ENCODE measurements around the gene RBM38. TPM values are rescaled to one million over a fixed set of nuclear protein-coding genes. Genes with fewer than 3 reads are reported as not detected.

RBM38 gene
- total and polyA plus RNA-seq, 10 of the 15 experiments (the other 5 are each of a cell fraction or from before 2014, with no cell fraction given): 0.32 to 118 (median 25.2) TPM

GRCh38 chr20:57458400-57459160 is 67.4 kb downstream of the RBM38 start (continued):
- no peak for TF ChIP-seq CHD1 (IDR thresholded peaks at IDR 0.05; ENCODE audit: low read depth, low read length)
- TF ChIP-seq RAD51 (IDR thresholded peaks at IDR 0.05): peak; percentile 83; the same call in 1 of the 2 replicates
- TF ChIP-seq IKZF2 (IDR thresholded peaks at IDR 0.05): no peak
- peak; percentile 74; the same call in 1 of the 2 replicates for TF ChIP-seq SPI1 (IDR thresholded peaks at IDR 0.05; ENCODE audit: borderline replicate concordance, insufficient read depth, low read depth, low read length)
- TF ChIP-seq CTCF (IDR thresholded peaks at IDR 0.05 in 2 of 3, conservative IDR thresholded peaks at IDR 0.05 in 1 of 3; ENCODE audit: control insufficient read depth in 2 of 3, extremely low read depth in 1 of 3, insufficient read depth in 1 of 3, low read depth in 3 of 3, low read length in 3 of 3): no peak
- no peak for TF ChIP-seq EP300 (IDR thresholded peaks at IDR 0.05; ENCODE audit: borderline replicate concordance in 1 of 2, control insufficient read depth in 1 of 2, low read depth in 2 of 2, low read length in 2 of 2)
- no peak for TF ChIP-seq IKZF1 (conservative IDR thresholded peaks at IDR 0.05)
- TF ChIP-seq HSF1 (IDR thresholded peaks at IDR 0.05; ENCODE audit: low read depth, low read length): no peak
- TF ChIP-seq ZSCAN29 (IDR thresholded peaks at IDR 0.05): no peak
- TF ChIP-seq BHLHE40 (IDR thresholded peaks at IDR 0.05; ENCODE audit: borderline replicate concordance in 1 of 2, low read depth in 2 of 2, low read length in 1 of 2): peak in 1 of 2 experiments; percentile 33; a peak in 1 of 4 replicates

Other genes starting within 250 kb of the RBM38 start
- gene BMP7, start 124.8 kb upstream of the RBM38 start, total RNA-seq (2014; rRNA removed): not detected in 2 replicates
- not detected in 2 replicates for gene BMP7, start 124.8 kb upstream of the RBM38 start, total RNA-seq (2014; rRNA removed; fragmentation: Illumina TruSeq; extraction: Trizol)
- gene BMP7, start 124.8 kb upstream of the RBM38 start, total RNA-seq (2021): 0.05 and 0.51 TPM in 2 replicates
- 0.04 and 0.18 TPM in 2 replicates for gene BMP7, start 124.8 kb upstream of the RBM38 start, polyA plus RNA-seq (2011; rRNA removed)
- not detected in 2 replicates for gene BMP7, start 124.8 kb upstream of the RBM38 start, polyA plus RNA-seq (2014; fragmentation: Illumina TruSeq; extraction: Trizol)
- not detected for gene BMP7, start 124.8 kb upstream of the RBM38 start, polyA plus RNA-seq (2014; fragmentation: Nextera tagmentation; extraction: Ambion mirVana)
- not detected in 2 replicates for gene BMP7, start 124.8 kb upstream of the RBM38 start, polyA plus RNA-seq (2014; rRNA removed)
- gene BMP7, start 124.8 kb upstream of the RBM38 start, polyA plus RNA-seq (2016; fragmentation: Nextera tagmentation; extraction: Ambion mirVana): under 1 TPM in 1 of 2 experiments, not detected in 1; 0.28 TPM
- gene SPO11, start 61.6 kb upstream of the RBM38 start, total RNA-seq (2014; rRNA removed): not detected in 2 replicates
- not detected in 2 replicates for gene SPO11, start 61.6 kb upstream of the RBM38 start, total RNA-seq (2014; rRNA removed; fragmentation: Illumina TruSeq; extraction: Trizol)
- not detected in 2 replicates for gene SPO11, start 61.6 kb upstream of the RBM38 start, total RNA-seq (2021)
- not detected in 2 replicates for gene SPO11, start 61.6 kb upstream of the RBM38 start, polyA plus RNA-seq (2011; rRNA removed)
- gene SPO11, start 61.6 kb upstream of the RBM38 start, polyA plus RNA-seq (2014; fragmentation: Illumina TruSeq; extraction: Trizol): not detected in 2 replicates
- not detected for gene SPO11, start 61.6 kb upstream of the RBM38 start, polyA plus RNA-seq (2014; fragmentation: Nextera tagmentation; extraction: Ambion mirVana)
- gene SPO11, start 61.6 kb upstream of the RBM38 start, polyA plus RNA-seq (2014; rRNA removed): not detected in 2 replicates
- not detected for gene SPO11, start 61.6 kb upstream of the RBM38 start, polyA plus RNA-seq (2016; fragmentation: Nextera tagmentation; extraction: Ambion mirVana)
- 38.4 and 39.1 TPM in 2 replicates for gene RAE1, start 40.1 kb upstream of the RBM38 start, total RNA-seq (2014; rRNA removed)
- 41.9 and 44.1 TPM in 2 replicates for gene RAE1, start 40.1 kb upstream of the RBM38 start, total RNA-seq (2014; rRNA removed; fragmentation: Illumina TruSeq; extraction: Trizol)
- gene RAE1, start 40.1 kb upstream of the RBM38 start, total RNA-seq (2021): 34.2 and 36.1 TPM in 2 replicates
- 28.7 and 33.1 TPM in 2 replicates for gene RAE1, start 40.1 kb upstream of the RBM38 start, polyA plus RNA-seq (2011; rRNA removed)
- 50.0 and 54.4 TPM in 2 replicates for gene RAE1, start 40.1 kb upstream of the RBM38 start, polyA plus RNA-seq (2014; fragmentation: Illumina TruSeq; extraction: Trizol)
- 100 to 1,000 TPM in 1 of 2 experiments, 10 to 100 TPM in 1; 93.0 to 107 TPM for gene RAE1, start 40.1 kb upstream of the RBM38 start, polyA plus RNA-seq (2014; fragmentation: Nextera tagmentation; extraction: Ambion mirVana)
- gene RAE1, start 40.1 kb upstream of the RBM38 start, polyA plus RNA-seq (2014; rRNA removed): 30.7 and 38.9 TPM in 2 replicates
- gene RAE1, start 40.1 kb upstream of the RBM38 start, polyA plus RNA-seq (2016; fragmentation: Nextera tagmentation; extraction: Ambion mirVana): 10 to 100 TPM; 83.1 to 91.3 TPM
- gene CTCFL, start 133.7 kb downstream of the RBM38 start, total RNA-seq (2014; rRNA removed): not detected in 2 replicates
- not detected in 2 replicates for gene CTCFL, start 133.7 kb downstream of the RBM38 start, total RNA-seq (2014; rRNA removed; fragmentation: Illumina TruSeq; extraction: Trizol)
- gene CTCFL, start 133.7 kb downstream of the RBM38 start, total RNA-seq (2021): 0.08 and 0.10 TPM in 2 replicates
- 0.03 TPM in 1 of 2 replicates, not detected in the other for gene CTCFL, start 133.7 kb downstream of the RBM38 start, polyA plus RNA-seq (2011; rRNA removed)
- gene CTCFL, start 133.7 kb downstream of the RBM38 start, polyA plus RNA-seq (2014; fragmentation: Illumina TruSeq; extraction: Trizol): not detected in 2 replicates
- under 1 TPM; 0.06 to 0.09 TPM for gene CTCFL, start 133.7 kb downstream of the RBM38 start, polyA plus RNA-seq (2014; fragmentation: Nextera tagmentation; extraction: Ambion mirVana)
- 0.15 TPM in 1 of 2 replicates, not detected in the other for gene CTCFL, start 133.7 kb downstream of the RBM38 start, polyA plus RNA-seq (2014; rRNA removed)
- gene CTCFL, start 133.7 kb downstream of the RBM38 start, polyA plus RNA-seq (2016; fragmentation: Nextera tagmentation; extraction: Ambion mirVana): under 1 TPM; 0.12 to 0.20 TPM
- 0.06 and 0.11 TPM in 2 replicates for gene PCK1, start 169.7 kb downstream of the RBM38 start, total RNA-seq (2014; rRNA removed)
- 0.05 TPM in 1 of 2 replicates, not detected in the other for gene PCK1, start 169.7 kb downstream of the RBM38 start, total RNA-seq (2014; rRNA removed; fragmentation: Illumina TruSeq; extraction: Trizol)
- gene PCK1, start 169.7 kb downstream of the RBM38 start, total RNA-seq (2021): 0.33 and 0.56 TPM in 2 replicates
- not detected in 2 replicates for gene PCK1, start 169.7 kb downstream of the RBM38 start, polyA plus RNA-seq (2011; rRNA removed)
- gene PCK1, start 169.7 kb downstream of the RBM38 start, polyA plus RNA-seq (2014; fragmentation: Illumina TruSeq; extraction: Trizol): 0.09 TPM in 1 of 2 replicates, not detected in the other
- under 1 TPM in 1 of 2 experiments, not detected in 1; 0.02 TPM for gene PCK1, start 169.7 kb downstream of the RBM38 start, polyA plus RNA-seq (2014; fragmentation: Nextera tagmentation; extraction: Ambion mirVana)
- gene PCK1, start 169.7 kb downstream of the RBM38 start, polyA plus RNA-seq (2014; rRNA removed): 0.14 TPM in 2 replicates
- gene PCK1, start 169.7 kb downstream of the RBM38 start, polyA plus RNA-seq (2016; fragmentation: Nextera tagmentation; extraction: Ambion mirVana): not detected
- 7.5 and 8.3 TPM in 2 replicates for gene ZBP1, start 229.0 kb downstream of the RBM38 start, total RNA-seq (2014; rRNA removed)
- gene ZBP1, start 229.0 kb downstream of the RBM38 start, total RNA-seq (2014; rRNA removed; fragmentation: Illumina TruSeq; extraction: Trizol): 4.8 TPM in 2 replicates
- gene ZBP1, start 229.0 kb downstream of the RBM38 start, total RNA-seq (2021): 4.8 and 6.3 TPM in 2 replicates
- gene ZBP1, start 229.0 kb downstream of the RBM38 start, polyA plus RNA-seq (2011; rRNA removed): 5.0 and 5.4 TPM in 2 replicates
- 6.2 and 6.8 TPM in 2 replicates for gene ZBP1, start 229.0 kb downstream of the RBM38 start, polyA plus RNA-seq (2014; fragmentation: Illumina TruSeq; extraction: Trizol)
- 1 to 10 TPM in 1 of 2 experiments, under 1 TPM in 1; 0.93 to 1.1 TPM for gene ZBP1, start 229.0 kb downstream of the RBM38 start, polyA plus RNA-seq (2014; fragmentation: Nextera tagmentation; extraction: Ambion mirVana)
- 9.3 and 10.6 TPM in 2 replicates for gene ZBP1, start 229.0 kb downstream of the RBM38 start, polyA plus RNA-seq (2014; rRNA removed)
- 1 to 10 TPM; 2.5 to 3.0 TPM for gene ZBP1, start 229.0 kb downstream of the RBM38 start, polyA plus RNA-seq (2016; fragmentation: Nextera tagmentation; extraction: Ambion mirVana)

Measured in GM12878 (cell line).